Caco-2 (cell line): ENCODE results near the gene DLGAP5. TPM values are rescaled to one million over a fixed set of nuclear protein-coding genes. Genes with fewer than 3 reads are reported as not detected.

ENCODE experiments used
- BruUV-seq: library from RNA; stranded (reverse); fragments of 400-500 nt; replicated peaks from 2 replicates; lab custom pipeline; 2021; lab: Mats Ljungman, UMichigan
- CTCF ChIA-PET: fragments of 300-600 bp; sonication (Branson Sonifier 250); formaldehyde crosslinking; loops from one replicate; lab custom pipeline; 2022; ENCODE audit warnings: antibody characterized with exemption; lab: Charles Lee
- POLR2A ChIA-PET: fragments of 300-600 bp; sonication (Branson Sonifier 250); formaldehyde crosslinking; loops from one replicate; lab custom pipeline; 2022; ENCODE audit warnings: antibody characterized with exemption; lab: Charles Lee
- DNase-seq, 2 experiments: peaks; one replicate each; pipeline versions ENCODE4 v3.0.0 to v3.0.0-alpha.2; 2020 to 2022
- H3K27me3 ChIP-seq: replicated peaks from 2 replicates; pipeline ENCODE4 v1.6.0; 2011; ENCODE audit warnings: low read length; ENCODE audit not compliant: control insufficient read depth, insufficient read depth
- H3K36me3 ChIP-seq: 2 replicates; pipeline ENCODE4 v1.5.1; 2011; ENCODE audit warnings: low read length; ENCODE audit not compliant: control insufficient read depth, insufficient read depth
- H3K4me1 ChIP-seq: fragments of 250-450 bp; sonication (Bioruptor Pico); 2 replicates; pipeline ENCODE4 v1.5.1; 2020; ENCODE audit warnings: mild to moderate bottlenecking
- H3K4me3 ChIP-seq: 2 replicates; pipeline ENCODE4 v1.5.1; 2011; ENCODE audit warnings: low read depth, mild to moderate bottlenecking, control low read depth, low read length
- H3K9me3 ChIP-seq: fragments of 250-450 bp; sonication (Bioruptor Pico); 2 replicates; pipeline ENCODE4 v1.5.1; 2020; ENCODE audit warnings: mild to moderate bottlenecking, moderate library complexity
- H3K27ac Mint-ChIP-seq: one replicate; pipeline ENCODE4 v1.8.0; 2022; ENCODE audit warnings: mixed read lengths; ENCODE audit not compliant: unreplicated experiment
- H3K27me3 Mint-ChIP-seq: one replicate; pipeline ENCODE4 v1.8.0; 2022; ENCODE audit warnings: mixed read lengths; ENCODE audit not compliant: insufficient read depth, unreplicated experiment
- H3K36me3 Mint-ChIP-seq: one replicate; pipeline ENCODE4 v1.8.0; 2022; ENCODE audit warnings: mild to moderate bottlenecking, mixed read lengths; ENCODE audit not compliant: insufficient read depth, unreplicated experiment
- H3K4me1 Mint-ChIP-seq: one replicate; pipeline ENCODE4 v1.8.0; 2022; ENCODE audit warnings: low read depth, mixed read lengths; ENCODE audit not compliant: unreplicated experiment
- H3K4me3 Mint-ChIP-seq: one replicate; pipeline ENCODE4 v1.8.0; 2022; ENCODE audit warnings: mild to moderate bottlenecking, moderate library complexity, mixed read lengths; ENCODE audit not compliant: unreplicated experiment
- H3K9me3 Mint-ChIP-seq: one replicate; pipeline ENCODE4 v1.8.0; 2022; ENCODE audit warnings: mixed read lengths; ENCODE audit not compliant: unreplicated experiment
- CTCF ChIP-seq, 2 experiments: fragments of 200-600 bp in 1 of 2; IDR thresholded peaks; 1 replicate in 1 of 2; 2 replicates in 1 of 2; pipeline versions ENCODE4 v1.5.1 to v1.8.0; 2011 to 2022; ENCODE audit warnings: antibody characterized with exemption in 1 of 2, control low read depth in 1 of 2, inconsistent platforms in 1 of 2, low read depth in 1 of 2, low read length in 1 of 2, mild to moderate bottlenecking in 1 of 2, moderate library complexity in 1 of 2; ENCODE audit not compliant: insufficient read depth in 1 of 2, severe bottlenecking in 1 of 2, unreplicated experiment in 1 of 2
- intact Hi-C: fragments of 100-400 bp; cut with micrococcal nuclease; formaldehyde crosslinking; loops from one replicate; pipeline ENCODE4 v1.10.0; 2022; ENCODE audit not compliant: unreplicated experiment
- total RNA-seq: library from RNA; stranded (reverse); gene quantifications from 2 replicates; pipeline ENCODE4 v1.2.3, GENCODE V29; 2022

Gene DLGAP5
- total RNA-seq, 1 experiment from 2014 or later = 54.1 TPM

- Mint-ChIP-seq H3K9me3 (no peaks in the 10 kb centered on the region), H3K27me3 (no peaks in the 10 kb centered on the region)
Observed at GRCh38 chr14:55123852-55124639, 67.3 kb downstream of the DLGAP5 start.

GRCh38 chr14:55123101-55123500 lies 68.3 kb downstream of the DLGAP5 start:
- Mint-ChIP-seq H3K4me1 (peaks cover 58% of the 10 kb centered on the region), H3K27ac (peak overlapping the region; percentile 90), H3K36me3 (peaks cover 6% of the 10 kb centered on the region), H3K9me3 (no peaks in the 10 kb centered on the region), H3K4me3 (peak overlapping the region; percentile 59), H3K27me3 (no peaks in the 10 kb centered on the region)
- no TSS peak for BruUV-seq
- POLR2A ChIA-PET = interaction anchor here (0.5 to 0.6 kb wide), 2 partner anchors 19 to 45 kb away, joined by 3 read pairs; no protein-coding TSS in a partner anchor
- CTCF ChIA-PET = interaction anchor here (0.6 to 1.5 kb wide), 4 partner anchors 9 to 31 kb away, joined by 3 to 7 read pairs (median 3); no protein-coding TSS in a partner anchor
- H3K9me3 ChIP-seq = no peaks in the 10 kb centered on the region
- no peak for DNase-seq
- intact Hi-C loops = no loop called here
- TF ChIP-seq CTCF (IDR thresholded peaks at IDR 0.05; ENCODE audit: insufficient read depth in 1 of 2, low read depth in 1 of 2, low read length in 1 of 2, severe bottlenecking in 1 of 2, unreplicated experiment in 1 of 2) = no peak
- H3K27me3 ChIP-seq = no peaks in the 10 kb centered on the region
- H3K4me3 ChIP-seq = no peak overlapping the region
- no peaks in the 10 kb centered on the region; the same call in 1 of the 2 replicates for H3K36me3 ChIP-seq
- H3K4me1 ChIP-seq = peaks cover 90% of the 10 kb centered on the region

More at GRCh38 chr14:55123852-55124639, 67.3 kb downstream of the DLGAP5 start:
- H3K36me3 ChIP-seq = no peaks in the 10 kb centered on the region; the same call in 1 of the 2 replicates
- intact Hi-C loops = no loop called here
- H3K4me1 Mint-ChIP-seq = peaks cover 58% of the 10 kb centered on the region
- H3K4me3 ChIP-seq = no peak overlapping the region
- no peak for DNase-seq
- H3K9me3 ChIP-seq = no peaks in the 10 kb centered on the region
- no peaks in the 10 kb centered on the region for H3K27me3 ChIP-seq
- BruUV-seq = no TSS peak
- ChIA-PET CTCF (interaction anchor here (0.5 to 0.6 kb wide), 4 partner anchors 8 to 2000 kb away, joined by 3 read pairs; no protein-coding TSS in a partner anchor), POLR2A (interaction anchor here (0.5 to 1.9 kb wide), 5 partner anchors 21 to 471 kb away, joined by 3 to 13 read pairs (median 4); no protein-coding TSS in a partner anchor)
- peaks cover 12% of the 10 kb centered on the region for H3K36me3 Mint-ChIP-seq
- H3K4me3 Mint-ChIP-seq = no peak overlapping the region
- no peak for TF ChIP-seq CTCF (IDR thresholded peaks at IDR 0.05; ENCODE audit: insufficient read depth in 1 of 2, low read depth in 1 of 2, low read length in 1 of 2, severe bottlenecking in 1 of 2, unreplicated experiment in 1 of 2)
- H3K27ac Mint-ChIP-seq = peak overlapping the region; percentile 90
- peaks cover 89% of the 10 kb centered on the region for H3K4me1 ChIP-seq

GRCh38 chr14:55122440-55122986 lies 68.9 kb downstream of the DLGAP5 start:
- peaks cover 58% of the 10 kb centered on the region for H3K4me1 Mint-ChIP-seq
- peak overlapping the region; percentile 59 for H3K4me3 Mint-ChIP-seq
- H3K9me3 ChIP-seq = no peaks in the 10 kb centered on the region
- H3K36me3 Mint-ChIP-seq = peaks cover 6% of the 10 kb centered on the region
- ChIA-PET CTCF (interaction anchor here (0.6 to 1.5 kb wide), 5 partner anchors 11 to 31 kb away, joined by 3 to 7 read pairs (median 3); no protein-coding TSS in a partner anchor), POLR2A (interaction anchor here (0.9 to 1.3 kb wide), 4 partner anchors 11 to 44 kb away, joined by 3 to 10 read pairs (median 5); no protein-coding TSS in a partner anchor)
- H3K36me3 ChIP-seq = no peaks in the 10 kb centered on the region; the same call in 1 of the 2 replicates
- H3K4me3 ChIP-seq = no peak overlapping the region
- no peak for TF ChIP-seq CTCF (IDR thresholded peaks at IDR 0.05; ENCODE audit: insufficient read depth in 1 of 2, low read depth in 1 of 2, low read length in 1 of 2, severe bottlenecking in 1 of 2, unreplicated experiment in 1 of 2)
- no peaks in the 10 kb centered on the region for H3K27me3 ChIP-seq
- H3K9me3 Mint-ChIP-seq = no peaks in the 10 kb centered on the region
- TSS peak; percentile 39 for BruUV-seq
- H3K27me3 Mint-ChIP-seq = no peaks in the 10 kb centered on the region
- peak; percentile 67 to 84 for DNase-seq
- peaks cover 90% of the 10 kb centered on the region for H3K4me1 ChIP-seq
- intact Hi-C loops = loop anchor here (1.0 kb wide), 1 partner anchor 19 kb away; no protein-coding TSS in a partner anchor
- peak overlapping the region; percentile 90 for H3K27ac Mint-ChIP-seq
